Effector memory CD4-positive, alpha-beta T cell (primary cell): Measurements from ENCODE around the gene SLX4IP.

ENCODE experiments used
- DNase-seq, 3 donors: peaks; one replicate each; pipeline ENCODE4 v3.0.0-alpha.2; 2020
- H3K27ac ChIP-seq: 2 replicates; pipeline ENCODE4 v1.7.0; 2013; ENCODE audit warnings: mild to moderate bottlenecking, low read length, moderate library complexity; ENCODE audit not compliant: insufficient read depth, poor library complexity, severe bottlenecking
- H3K27me3 ChIP-seq: replicated peaks from 2 replicates; pipeline ENCODE4 v1.7.0; 2013; ENCODE audit warnings: mild to moderate bottlenecking, low read length; ENCODE audit not compliant: insufficient read depth, control insufficient read depth, poor library complexity, severe bottlenecking
- H3K36me3 ChIP-seq: 2 replicates; pipeline ENCODE4 v1.7.0; 2013; ENCODE audit warnings: mild to moderate bottlenecking, low read length, moderate library complexity; ENCODE audit not compliant: control insufficient read depth, insufficient read depth
- H3K4me1 ChIP-seq: 2 replicates; pipeline ENCODE4 v1.7.0; 2013; ENCODE audit warnings: low read length, mild to moderate bottlenecking; ENCODE audit not compliant: control insufficient read depth, insufficient read depth, poor library complexity, severe bottlenecking
- H3K4me3 ChIP-seq: 2 replicates; pipeline ENCODE4 v1.7.0; 2013; ENCODE audit warnings: low read length, low read depth, mild to moderate bottlenecking; ENCODE audit not compliant: insufficient read depth, poor library complexity, severe bottlenecking
- H3K9me3 ChIP-seq: 2 replicates; pipeline ENCODE4 v1.7.0; 2013; ENCODE audit warnings: mild to moderate bottlenecking, low read length, moderate library complexity; ENCODE audit not compliant: control insufficient read depth

SLX4IP gene

GRCh38 chr20:10504608-10504993 lies 69.5 kb downstream of the SLX4IP start:
- Histone ChIP-seq H3K4me3 (no peak overlapping the region), H3K27me3 (no peaks in the 10 kb centered on the region), H3K36me3 (no peaks in the 10 kb centered on the region), H3K27ac (no peak overlapping the region), H3K4me1 (peaks cover 6% of the 10 kb centered on the region), H3K9me3 (no peaks in the 10 kb centered on the region)
- no peak for DNase-seq

- Histone ChIP-seq H3K9me3 (no peaks in the 10 kb centered on the region), H3K36me3 (no peaks in the 10 kb centered on the region), H3K4me3 (no peak overlapping the region), H3K27ac (no peak overlapping the region), H3K4me1 (peaks cover 6% of the 10 kb centered on the region), H3K27me3 (no peaks in the 10 kb centered on the region)
- no peak for DNase-seq
These were observed 70.1 kb downstream of the SLX4IP start for GRCh38 chr20:10504994-10505730.

GRCh38 chr20:10505827-10506226 lies 70.7 kb downstream of the SLX4IP start:
- Histone ChIP-seq H3K36me3 (no peaks in the 10 kb centered on the region), H3K9me3 (no peaks in the 10 kb centered on the region), H3K4me3 (no peak overlapping the region), H3K27ac (no peak overlapping the region), H3K4me1 (peaks cover 6% of the 10 kb centered on the region), H3K27me3 (no peaks in the 10 kb centered on the region)
- DNase-seq: no peak

- Histone ChIP-seq H3K4me1 (peaks cover 6% of the 10 kb centered on the region), H3K27me3 (no peaks in the 10 kb centered on the region), H3K36me3 (no peaks in the 10 kb centered on the region), H3K27ac (no peak overlapping the region), H3K9me3 (no peaks in the 10 kb centered on the region), H3K4me3 (no peak overlapping the region)
- no peak for DNase-seq
These were observed 71.9 kb downstream of the SLX4IP start for GRCh38 chr20:10507052-10507451.

- no peak overlapping the region for H3K27ac ChIP-seq
- H3K27me3 ChIP-seq: no peaks in the 10 kb centered on the region
- no peaks in the 10 kb centered on the region for H3K36me3 ChIP-seq
- no peaks in the 10 kb centered on the region for H3K4me1 ChIP-seq
- H3K4me3 ChIP-seq: no peak overlapping the region
- no peak for DNase-seq
- H3K9me3 ChIP-seq: no peaks in the 10 kb centered on the region
These were observed 73.0 kb downstream of the SLX4IP start for GRCh38 chr20:10508060-10508459.

GRCh38 chr20:10508468-10509251 lies 73.6 kb downstream of the SLX4IP start:
- no peaks in the 10 kb centered on the region for H3K4me1 ChIP-seq
- H3K27ac ChIP-seq: no peak overlapping the region
- H3K36me3 ChIP-seq: no peaks in the 10 kb centered on the region
- H3K9me3 ChIP-seq: no peaks in the 10 kb centered on the region
- DNase-seq: no peak
- H3K4me3 ChIP-seq: no peak overlapping the region
- no peaks in the 10 kb centered on the region for H3K27me3 ChIP-seq

- DNase-seq: no peak
- no peak overlapping the region for H3K4me3 ChIP-seq
- H3K27ac ChIP-seq: no peak overlapping the region
- no peaks in the 10 kb centered on the region for H3K36me3 ChIP-seq
- no peaks in the 10 kb centered on the region for H3K27me3 ChIP-seq
- no peaks in the 10 kb centered on the region for H3K4me1 ChIP-seq
- H3K9me3 ChIP-seq: no peaks in the 10 kb centered on the region
These were observed 74.3 kb downstream of the SLX4IP start for GRCh38 chr20:10509376-10509775.

- Histone ChIP-seq H3K36me3 (no peaks in the 10 kb centered on the region), H3K4me1 (no peaks in the 10 kb centered on the region), H3K27ac (no peak overlapping the region), H3K4me3 (no peak overlapping the region), H3K27me3 (no peaks in the 10 kb centered on the region), H3K9me3 (no peaks in the 10 kb centered on the region)
- DNase-seq: no peak
These were observed 75.1 kb downstream of the SLX4IP start for GRCh38 chr20:10510216-10510615.

- Histone ChIP-seq H3K4me1 (no peaks in the 10 kb centered on the region), H3K27me3 (no peaks in the 10 kb centered on the region), H3K27ac (no peak overlapping the region), H3K9me3 (no peaks in the 10 kb centered on the region), H3K36me3 (no peaks in the 10 kb centered on the region), H3K4me3 (no peak overlapping the region)
- no peak for DNase-seq
These were observed 76.0 kb downstream of the SLX4IP start for GRCh38 chr20:10511170-10511508.

- Histone ChIP-seq H3K36me3 (no peaks in the 10 kb centered on the region), H3K27ac (no peak overlapping the region), H3K4me3 (no peak overlapping the region), H3K4me1 (no peaks in the 10 kb centered on the region), H3K9me3 (no peaks in the 10 kb centered on the region), H3K27me3 (no peaks in the 10 kb centered on the region)
- peak; percentile 32 to 43 (median 37) for DNase-seq
These were observed 76.6 kb downstream of the SLX4IP start for GRCh38 chr20:10511509-10512251.
